ENCODE data around the gene ITGB2.
A peak's percentile ranks its signal among the peaks of the same experiment; 100 is the strongest.

ITGB2 gene

DNA sequence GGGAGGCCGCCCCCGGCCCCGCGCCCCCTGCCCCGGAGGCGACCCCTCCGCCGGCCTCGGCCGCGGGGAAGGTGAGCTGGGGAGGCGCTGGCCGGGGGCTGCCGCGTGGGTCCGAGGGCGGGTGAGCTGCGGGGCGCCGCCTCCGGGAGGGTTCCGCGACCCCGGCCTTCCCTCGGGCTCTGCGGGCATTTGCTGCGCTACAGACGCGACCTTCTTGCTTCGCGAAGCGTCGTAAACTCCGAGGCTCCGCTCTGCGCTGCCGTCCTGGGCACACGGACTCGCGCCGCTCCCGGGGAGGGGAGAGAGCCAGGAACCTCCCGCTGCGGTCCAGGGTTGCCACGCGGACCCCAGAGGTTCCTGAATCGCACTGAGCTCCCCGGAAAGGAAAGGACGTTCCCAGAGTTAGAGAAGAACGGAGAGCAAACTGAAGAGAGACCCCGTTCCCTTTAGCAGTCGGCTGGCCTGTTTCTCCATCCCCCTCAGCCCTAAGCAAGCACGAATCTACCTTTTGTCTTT lies 19.5 kb upstream of the ITGB2 start:
- peak; percentile 34 for DNase-seq (ENCODE audit: low read depth)

DNA sequence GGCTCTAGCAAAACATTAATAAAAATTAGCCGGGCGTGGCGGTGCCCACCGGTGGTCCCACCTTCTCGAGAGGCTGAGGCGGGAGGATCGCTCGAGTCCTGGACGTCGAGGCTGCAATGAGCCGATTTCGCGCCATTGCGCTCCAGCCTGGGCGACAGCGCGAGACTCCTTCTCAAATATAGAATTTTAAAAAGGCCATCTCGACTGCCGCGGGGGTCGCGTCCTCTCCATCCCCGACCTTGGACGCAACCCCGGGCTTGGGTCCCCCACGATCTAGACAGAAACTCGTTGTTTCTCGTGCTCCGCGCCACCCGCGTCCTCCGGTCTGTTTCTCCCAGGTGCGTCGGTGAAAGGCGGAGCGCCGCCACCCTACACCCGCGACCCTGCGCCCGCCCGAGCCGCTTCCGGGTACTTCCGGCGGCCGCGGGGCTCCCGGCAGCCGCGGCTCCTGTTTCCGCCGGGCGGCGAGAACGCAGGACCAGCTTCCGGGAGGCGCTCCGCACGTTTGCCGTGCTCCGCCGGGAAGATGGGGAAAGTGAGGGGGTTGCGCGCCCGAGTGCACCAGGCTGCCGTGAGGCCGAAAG lies 18.9 kb upstream of the ITGB2 start, which contains the start of gene SLX9:
Gene SLX9, plus strand, starts transcription at position 498 of the 584 bp plus-strand sequence. Its CDS starts 29 bp downstream, at position 527.
- DNase-seq (ENCODE audit: low read depth), result peak; percentile 83

DNA sequence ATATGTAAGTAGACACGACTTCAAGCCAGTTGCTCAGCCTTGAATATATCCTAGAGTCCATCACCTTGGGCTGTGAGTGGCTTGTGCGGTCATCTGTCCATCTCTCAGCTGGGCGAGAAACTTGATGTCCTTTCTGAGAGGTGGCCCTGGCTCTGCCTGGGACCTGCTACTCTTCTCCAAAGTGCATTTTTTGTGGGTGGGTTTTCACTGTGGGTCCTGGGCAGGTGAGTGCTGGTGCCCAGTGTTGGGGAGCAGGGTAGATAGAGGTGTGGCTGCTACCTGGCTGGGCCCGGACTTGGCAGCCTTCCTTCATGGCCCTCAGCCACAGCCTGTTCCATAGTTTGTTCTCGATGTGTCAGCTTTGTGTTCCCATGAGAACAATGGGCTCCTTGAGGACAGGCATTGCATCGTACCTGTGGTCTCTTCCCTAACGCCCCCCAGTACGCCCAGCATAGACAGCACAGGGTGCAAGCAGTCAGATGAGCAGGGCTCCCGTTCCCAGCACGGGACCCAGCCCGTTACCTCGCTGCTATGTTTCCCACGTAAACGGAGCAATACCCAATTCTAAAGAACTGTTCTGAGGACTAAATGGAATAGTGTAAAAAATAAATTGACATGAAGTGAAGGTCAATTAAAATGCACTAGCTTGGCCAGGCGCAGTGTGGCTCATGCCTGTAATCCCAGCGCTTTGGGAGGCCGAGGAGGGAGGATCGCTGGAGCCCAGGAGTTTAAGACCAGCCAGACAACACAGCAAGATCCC lies 18.3 kb upstream of the ITGB2 start:
- DNase-seq (ENCODE audit: low read depth), result no peak

DNA sequence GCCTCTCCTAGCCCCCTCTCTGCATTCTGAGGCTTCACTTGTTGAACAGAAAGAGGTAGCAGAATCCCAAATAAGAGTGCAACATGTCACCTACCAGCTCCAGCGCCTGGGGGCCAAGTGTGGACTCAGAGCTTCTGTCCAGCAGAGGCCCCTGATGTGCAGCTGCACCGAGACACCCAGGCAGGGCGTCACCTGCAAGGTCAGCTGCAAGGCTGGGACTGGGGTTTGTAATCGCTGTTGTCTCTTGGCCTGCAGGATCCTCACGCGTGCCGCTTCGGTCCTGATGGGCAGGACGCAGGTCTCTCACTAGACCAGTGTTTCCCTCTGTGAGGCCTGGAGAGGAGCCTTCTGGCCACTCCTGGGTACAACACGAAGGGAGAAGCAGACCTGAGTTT lies 14.8 kb upstream of the ITGB2 start:
- no peak for DNase-seq (ENCODE audit: low read depth)

DNA sequence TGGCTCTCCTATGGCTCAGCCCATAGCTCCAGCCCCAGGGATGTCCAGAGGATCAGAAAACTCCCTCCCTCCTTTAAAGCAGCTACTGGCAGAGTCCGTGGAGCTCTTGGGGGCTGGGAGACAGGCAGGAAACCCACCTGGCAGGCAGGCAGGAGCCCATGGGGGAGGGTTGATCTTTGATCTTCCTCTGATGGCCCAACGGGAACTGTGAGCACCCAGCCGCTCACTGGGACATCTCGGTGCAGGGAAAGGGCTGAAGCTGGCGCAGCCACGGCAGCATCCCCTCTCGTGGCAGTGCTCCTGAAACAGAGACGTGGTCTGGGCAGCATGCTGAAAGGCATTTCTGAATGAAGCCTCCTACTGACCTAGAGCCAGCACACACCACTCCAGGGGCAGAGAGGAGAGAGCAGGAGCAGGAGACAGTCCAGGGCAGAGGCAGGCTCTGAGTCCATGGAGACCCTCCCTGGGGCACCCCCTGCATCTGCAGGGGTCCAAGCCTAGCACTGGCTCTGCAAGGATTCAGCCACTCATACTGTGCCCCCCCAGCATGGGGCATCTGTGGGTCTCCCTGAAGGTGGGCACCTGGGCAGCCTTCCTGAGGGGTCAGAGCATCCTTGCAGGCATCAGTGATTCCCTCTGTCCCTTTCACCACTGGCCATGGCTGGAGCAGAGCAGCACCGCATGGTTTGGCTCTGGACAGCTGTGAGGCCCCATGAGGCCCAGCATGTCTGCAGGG lies 14.3 kb upstream of the ITGB2 start:
- no peak for DNase-seq (ENCODE audit: low read depth)

DNA sequence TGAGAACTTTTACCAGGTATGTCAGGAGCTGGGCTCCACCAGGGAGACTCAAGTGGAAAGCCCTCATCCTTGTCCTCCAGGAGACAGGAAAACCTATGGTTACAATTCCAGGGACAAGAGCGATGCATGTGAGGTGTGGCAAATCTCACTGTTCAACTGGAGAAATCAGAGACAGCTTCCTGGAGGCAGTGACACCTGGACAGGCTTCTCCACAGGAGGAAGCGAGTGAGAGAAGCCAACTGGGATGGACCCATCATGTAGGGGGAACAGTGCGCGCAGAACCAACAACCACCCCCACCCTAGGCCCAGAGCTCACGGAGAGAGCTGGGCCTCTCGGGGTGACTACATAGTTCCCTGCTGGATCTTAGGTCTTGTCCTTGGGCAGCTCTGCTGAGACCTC lies 13.6 kb upstream of the ITGB2 start:
- DNase-seq (ENCODE audit: low read depth), result no peak

DNA sequence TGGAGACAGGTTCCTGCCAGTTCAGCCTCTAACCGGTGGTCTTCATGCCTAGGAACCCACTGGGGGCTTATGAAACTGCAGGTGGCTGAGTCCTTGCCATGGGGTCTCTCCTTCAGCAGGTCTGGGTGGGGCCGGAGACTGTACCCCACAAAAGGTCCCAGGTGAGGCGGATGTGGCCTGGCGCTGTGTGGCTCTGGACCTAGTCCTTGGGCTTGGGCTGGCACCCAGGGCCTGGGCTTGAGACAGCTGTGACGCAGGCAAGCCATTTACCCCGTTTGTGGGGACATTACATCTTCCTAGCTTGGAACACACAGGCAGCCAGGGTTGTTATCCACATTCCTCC lies 13.2 kb upstream of the ITGB2 start:
- no peak for DNase-seq (ENCODE audit: low read depth)

DNA sequence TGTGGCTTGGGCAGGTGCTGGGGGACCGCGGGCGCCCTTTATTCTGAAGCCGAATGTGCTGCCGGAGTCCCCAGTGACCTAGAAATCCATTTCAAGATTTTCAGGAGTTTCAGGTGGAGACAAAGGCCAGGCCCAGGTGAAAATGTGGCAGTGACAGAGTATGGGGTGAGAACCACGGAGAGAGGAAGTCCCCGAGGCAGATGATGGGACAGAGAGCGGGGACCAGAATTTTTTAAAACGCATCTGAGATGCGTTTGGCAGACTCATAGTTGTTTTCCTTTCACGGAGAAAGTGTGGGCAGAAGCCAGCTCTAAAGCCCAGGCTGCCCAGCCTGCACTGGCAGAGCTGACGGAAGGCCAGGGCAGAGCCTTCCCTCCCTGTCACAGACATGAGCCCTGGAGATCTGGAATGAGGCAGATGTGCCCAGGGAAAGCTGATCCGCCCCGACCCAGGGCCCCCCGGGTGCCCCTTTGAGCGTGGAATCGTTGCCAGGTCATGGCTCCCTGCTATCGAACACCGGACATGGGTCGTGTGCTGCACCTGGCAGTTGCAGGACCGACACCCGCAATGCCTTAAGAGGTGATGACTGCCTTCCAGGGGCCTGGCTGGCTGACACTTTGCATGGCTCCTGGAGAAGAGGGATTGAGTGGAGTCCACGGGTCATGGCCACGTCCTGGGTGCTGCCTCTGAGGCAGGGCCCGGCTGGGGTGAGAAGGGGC lies 12.7 kb upstream of the ITGB2 start:
- no peak for DNase-seq (ENCODE audit: low read depth)

DNA sequence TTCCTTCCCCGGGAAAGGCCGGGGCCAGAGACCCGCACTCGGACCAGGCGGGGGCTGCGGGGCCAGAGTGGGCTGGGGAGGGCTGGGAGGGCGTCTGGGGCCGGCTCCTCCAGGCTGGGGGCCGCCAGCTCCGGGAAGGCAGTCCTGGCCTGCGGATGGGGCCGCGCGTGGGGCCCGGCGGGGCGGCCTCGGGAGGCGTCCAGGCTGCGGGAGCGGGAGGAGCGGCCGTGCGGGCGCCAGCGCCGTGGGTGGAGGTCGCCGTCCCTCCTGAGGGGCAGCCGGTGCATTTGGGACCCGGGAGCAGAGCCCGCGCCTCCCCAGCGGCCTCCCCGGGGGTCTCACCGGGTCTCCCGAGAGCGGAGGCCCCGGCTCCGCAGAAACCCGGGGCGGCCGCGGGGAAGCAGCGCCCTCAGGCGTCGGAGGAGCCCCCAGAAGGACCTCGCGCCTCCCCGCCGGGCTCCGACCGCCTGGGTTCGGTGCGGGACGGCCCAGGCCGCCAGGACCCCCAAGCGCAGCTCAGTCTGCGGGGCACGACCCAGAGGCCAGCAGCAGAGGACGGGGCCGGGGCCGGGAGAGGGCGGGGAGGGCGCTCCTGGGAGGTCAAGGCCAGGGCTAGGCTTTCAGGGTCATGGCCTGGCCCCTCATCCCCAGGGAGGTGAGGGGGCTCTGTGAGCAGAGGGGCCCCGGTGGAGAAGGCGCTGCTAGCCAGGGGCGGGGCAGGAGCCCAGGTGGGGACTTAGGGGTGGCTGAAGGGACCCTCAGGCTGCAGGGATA lies 11.9 kb upstream of the ITGB2 start:
- peak; percentile 14 for DNase-seq (ENCODE audit: low read depth)

DNA sequence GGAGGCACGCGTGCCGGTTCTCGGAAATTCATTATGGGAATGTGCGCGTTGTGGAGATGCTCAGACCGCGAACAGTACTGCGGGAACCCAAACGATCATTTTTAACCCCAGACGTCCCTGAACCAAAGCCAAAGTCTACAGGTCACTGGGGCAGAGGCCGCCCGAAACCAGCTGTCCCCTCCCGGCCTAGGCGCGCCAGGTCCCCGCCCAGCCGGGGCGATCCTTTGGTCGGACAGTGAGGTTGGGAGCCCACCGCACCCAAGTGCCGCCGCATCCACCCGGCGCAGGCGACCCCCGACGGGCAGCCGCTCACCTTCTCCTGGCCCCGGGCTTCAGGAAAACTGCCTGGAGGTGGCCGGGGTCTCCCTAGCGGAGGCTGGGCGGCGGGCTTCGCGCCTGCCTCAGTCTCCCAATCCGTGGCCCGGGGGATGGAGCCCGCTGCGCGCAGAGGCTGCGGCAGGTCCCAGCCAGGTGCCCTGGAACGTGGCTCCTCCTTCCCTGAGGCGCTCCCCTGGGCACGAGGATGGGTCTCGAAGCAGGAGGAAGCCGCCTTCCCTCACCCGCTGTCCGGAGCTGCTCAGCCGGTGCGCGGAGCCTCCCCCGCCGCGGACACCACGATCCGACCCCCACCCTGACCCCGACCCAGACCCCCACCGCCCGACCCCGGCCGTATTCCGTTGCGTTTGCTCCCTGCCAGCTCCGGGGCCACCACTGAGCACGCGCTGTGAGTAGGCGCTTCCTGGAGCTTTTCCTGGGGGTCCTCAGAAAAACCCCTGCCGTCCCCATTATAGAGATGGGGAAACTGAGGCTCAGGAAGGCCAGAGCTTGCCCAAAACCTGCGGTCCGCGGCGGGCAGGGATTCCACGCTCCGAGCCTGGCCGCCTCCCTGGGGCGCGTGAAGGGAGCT lies 11.1 kb upstream of the ITGB2 start:
- no peak for DNase-seq (ENCODE audit: low read depth)

DNA sequence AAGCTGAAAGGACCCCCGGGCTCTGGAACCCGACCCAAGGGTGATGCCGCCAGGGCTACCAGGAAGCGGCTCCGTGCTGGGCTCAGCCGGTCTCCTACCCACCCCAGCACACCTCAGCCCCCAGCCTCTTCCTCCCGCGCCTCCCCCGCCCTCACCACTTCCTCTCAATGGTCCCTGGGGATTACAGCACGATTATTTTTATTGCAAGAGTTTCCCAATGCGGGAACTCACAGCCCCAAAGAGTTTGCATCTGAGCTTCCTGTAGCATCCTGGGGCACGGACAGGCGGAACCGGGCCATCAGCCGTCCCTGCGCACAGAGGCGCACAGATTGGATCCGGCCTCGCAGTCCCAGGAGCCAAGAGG lies 10.4 kb upstream of the ITGB2 start:
- peak; percentile 32 for DNase-seq (ENCODE audit: low read depth)

DNA sequence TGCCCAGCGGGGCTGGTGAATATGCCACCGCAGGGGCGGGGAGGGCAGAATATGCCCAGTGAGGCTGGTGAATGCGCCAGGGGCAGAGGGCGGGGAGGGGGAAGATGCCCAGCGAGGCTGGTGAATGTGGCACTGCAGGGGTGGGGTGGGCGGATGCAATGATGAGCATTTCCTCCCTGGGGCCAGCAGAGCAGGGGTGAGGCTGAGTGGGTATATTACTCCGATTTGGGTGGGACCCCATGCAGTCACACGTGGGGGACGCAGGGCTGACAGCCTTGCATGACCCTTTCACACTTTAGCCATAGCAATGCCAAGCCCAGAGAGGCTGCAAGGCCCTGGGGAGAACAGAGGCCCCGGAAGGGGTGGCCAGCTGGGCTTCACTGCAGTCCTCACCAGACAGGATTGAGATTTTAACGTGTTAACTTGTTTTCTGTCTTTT lies 9.9 kb upstream of the ITGB2 start:
- no peak for DNase-seq (ENCODE audit: low read depth)

DNA sequence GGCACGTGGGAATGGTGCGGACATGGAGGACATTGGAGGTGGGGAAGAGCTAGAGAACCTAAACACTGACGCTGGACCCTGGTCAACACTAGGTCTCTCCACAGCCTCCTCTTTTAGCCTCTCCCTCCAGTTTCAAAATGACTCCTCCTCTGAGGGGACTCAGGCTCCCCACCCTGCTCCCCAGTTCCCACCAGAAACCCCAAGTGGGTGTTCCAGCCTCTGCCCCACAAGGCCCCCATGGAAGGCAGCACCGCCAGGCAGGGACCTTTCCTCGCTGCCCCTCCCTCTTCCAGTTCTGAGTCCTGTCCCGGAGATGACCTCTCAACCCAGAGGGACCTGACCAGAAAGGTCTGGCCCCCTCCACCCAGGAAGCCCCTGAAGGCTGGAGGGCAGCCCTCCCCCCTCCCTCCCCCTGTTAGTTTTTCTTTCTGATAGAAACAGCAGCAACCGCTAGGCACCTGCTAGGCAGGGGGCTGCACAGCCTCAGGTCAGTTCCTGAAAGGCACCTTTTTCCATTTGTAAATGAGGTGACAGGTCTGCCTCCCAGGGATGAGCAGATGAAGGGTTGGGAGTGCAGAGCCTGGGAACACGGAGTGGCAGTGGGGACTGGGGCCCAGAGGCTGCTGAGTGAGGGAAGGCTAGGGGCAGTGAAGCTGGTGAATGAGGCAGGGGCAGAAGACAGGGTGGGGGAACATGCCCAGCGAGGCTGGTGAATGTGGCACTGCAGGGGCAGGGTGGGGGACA lies 9.3 kb upstream of the ITGB2 start:
- no peak for DNase-seq (ENCODE audit: low read depth)

DNA sequence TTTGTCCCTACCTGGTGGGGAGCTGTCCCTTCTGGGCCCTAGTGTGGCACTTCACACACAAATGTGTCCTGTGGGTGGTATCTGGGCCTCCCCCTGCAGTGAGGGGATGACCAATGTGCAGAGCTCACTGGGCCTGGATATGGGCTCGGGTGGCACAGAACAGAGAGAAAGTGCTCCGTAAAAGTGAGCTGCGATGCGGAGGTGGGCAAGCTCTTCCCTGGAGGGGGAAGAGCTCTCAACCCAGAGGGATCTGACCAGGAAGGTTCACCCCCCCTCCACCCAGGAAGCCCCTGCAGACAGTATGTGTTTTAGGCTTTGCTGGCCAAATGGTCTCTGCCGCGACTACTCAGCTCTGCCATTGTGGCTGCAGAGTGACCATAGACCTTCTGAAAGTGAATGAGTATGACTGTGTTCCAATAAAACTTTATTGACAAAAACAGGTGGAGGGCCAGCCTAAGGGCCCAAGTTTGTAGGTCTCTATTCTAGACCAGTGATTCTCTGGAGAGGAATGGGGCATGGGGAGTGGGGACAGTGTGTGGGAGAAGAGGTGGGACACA lies 8.6 kb upstream of the ITGB2 start:
- DNase-seq (ENCODE audit: low read depth), result peak; percentile 35

DNA sequence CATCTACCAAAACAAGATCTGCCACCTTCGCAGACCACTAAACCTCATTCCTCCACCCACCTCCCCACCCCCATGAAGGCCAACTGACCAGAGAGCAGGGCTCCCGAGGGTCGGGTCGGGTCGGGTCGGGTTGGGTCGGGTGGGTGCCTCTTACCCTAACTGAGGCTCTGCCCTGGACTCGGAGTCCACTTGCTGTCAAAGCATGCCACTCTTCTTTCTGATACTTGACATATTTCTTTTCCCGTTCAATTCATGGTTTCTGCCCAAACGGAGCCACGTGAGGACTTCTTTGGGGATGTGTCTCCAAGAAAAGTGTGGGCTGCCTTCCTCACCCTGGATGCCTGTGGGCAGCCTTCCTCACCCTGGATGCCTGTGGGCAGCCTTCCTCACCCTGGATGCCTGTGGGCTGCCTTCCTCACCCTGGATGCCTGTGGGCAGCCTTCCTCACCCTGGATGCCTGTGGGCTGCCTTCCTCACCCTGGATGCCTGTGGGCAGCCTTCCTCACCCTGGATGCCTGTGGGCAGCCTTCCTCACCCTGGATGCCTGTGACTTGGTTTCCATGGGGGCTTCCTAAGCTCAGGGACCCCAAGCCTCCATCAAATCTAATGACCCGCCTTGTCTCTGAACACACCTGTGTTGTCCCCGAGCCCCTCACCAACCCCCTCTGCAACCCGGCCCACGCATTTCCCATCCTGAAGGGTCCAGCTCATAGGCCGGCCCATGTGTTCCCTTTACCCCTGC lies 8.0 kb upstream of the ITGB2 start:
- peak; percentile 85 for DNase-seq (ENCODE audit: low read depth)

DNA sequence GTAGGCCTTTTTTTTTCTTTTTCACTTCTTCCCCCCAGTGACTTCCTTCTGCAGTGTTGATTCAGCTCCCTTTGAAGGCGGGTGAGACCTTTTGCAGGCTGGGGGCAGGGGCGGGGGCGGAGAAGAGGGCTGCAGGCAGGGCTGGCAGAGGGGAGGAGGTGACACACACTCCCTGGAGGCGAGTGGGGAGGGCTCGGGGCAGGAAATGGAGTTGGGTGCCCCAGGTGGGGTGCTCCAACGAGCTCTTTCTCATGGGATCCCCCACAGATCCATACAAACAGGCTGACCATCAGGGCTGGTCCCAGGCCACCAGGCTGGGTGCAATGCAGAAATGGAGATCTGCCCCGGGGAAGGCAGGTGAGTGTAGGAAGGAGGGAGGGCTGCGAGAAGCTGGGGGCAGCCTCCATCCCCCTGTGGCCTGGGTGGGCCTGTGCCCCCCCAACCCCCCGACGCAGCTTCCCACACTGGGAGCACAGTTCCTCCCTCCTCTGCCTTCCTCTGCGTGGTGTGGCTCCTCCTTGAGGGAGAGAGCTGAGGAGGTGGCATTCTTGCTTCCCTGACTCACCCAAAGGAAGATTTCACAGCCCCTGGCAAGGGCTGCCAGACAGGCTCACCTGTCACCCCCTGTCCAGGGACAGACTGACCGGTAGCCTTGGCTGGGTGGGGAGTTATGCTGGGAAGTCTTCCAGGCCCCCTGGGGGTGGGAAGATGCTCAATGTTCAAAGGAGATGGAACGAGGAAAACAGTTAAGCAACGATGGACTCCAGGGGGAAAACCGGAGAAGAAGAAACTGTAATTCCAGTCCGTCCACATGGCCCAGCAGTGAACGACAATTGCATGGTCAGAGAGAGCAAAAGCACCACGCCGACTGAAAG lies 7.1 kb upstream of the ITGB2 start:
- DNase-seq (ENCODE audit: low read depth), result peak; percentile 79

DNA sequence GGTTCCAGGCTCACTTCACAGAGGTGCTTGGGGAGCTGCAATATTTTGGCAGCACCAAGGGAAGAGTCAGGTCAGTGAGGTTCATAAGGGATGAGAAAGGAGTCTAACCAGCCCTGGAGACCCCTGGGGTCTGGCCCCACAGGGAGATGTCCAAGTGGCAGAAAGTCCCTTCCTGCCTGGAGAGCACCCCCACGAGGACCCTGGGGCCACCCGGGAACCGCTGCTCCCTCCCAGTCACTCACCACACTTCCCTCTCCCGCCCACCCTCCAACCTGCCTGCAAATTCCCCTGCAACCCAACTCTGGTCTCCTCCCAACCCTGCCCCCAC lies 6.5 kb upstream of the ITGB2 start:
- no peak for DNase-seq (ENCODE audit: low read depth)

Data from ELR (cell line).